IMR-90 (cell line): Measurements from ENCODE around the gene RTEL1. TPM values are rescaled to one million over a fixed set of nuclear protein-coding genes. Genes with fewer than 3 reads are reported as not detected.

Source experiments
- ATAC-seq: fragments of 200-7000 bp; cut with Tn5 transposase; 2 replicates; pipeline ENCODE4 v1.9.1; 2020; ENCODE audit warnings: low read depth, mild to moderate bottlenecking, moderate library complexity
- BruUV-seq: library from RNA; stranded (reverse); fragments of 400-500 nt; replicated peaks from 2 replicates; lab custom pipeline; 2021; lab: Mats Ljungman, UMichigan
- CTCF ChIA-PET: fragments of 300-600 bp; formaldehyde crosslinking; extraction: SDS; loops from one replicate; lab custom pipeline; 2021; ENCODE audit warnings: antibody characterized with exemption; lab: Yijun Ruan, JAX
- POLR2A ChIA-PET: fragments of 300-600 bp; sonication (Branson Sonifier 250); formaldehyde crosslinking; loops from one replicate; lab custom pipeline; 2022; ENCODE audit warnings: antibody characterized with exemption; ENCODE audit not compliant: unreplicated experiment; lab: Charles Lee
- DNase-seq: peaks from one replicate; pipeline ENCODE4 v3.0.0; 2013
- H2AFZ ChIP-seq: replicated peaks from 2 replicates; pipeline ENCODE3; 2013; ENCODE audit warnings: low read length, mild to moderate bottlenecking; ENCODE audit not compliant: poor library complexity
- H2AK5ac ChIP-seq: 2 replicates; pipeline ENCODE4 v1.6.1; 2013; ENCODE audit warnings: low read depth, low read length, inconsistent platforms
- H2AK9ac ChIP-seq: replicated peaks from 2 replicates; pipeline ENCODE3; 2013; ENCODE audit warnings: mild to moderate bottlenecking, low read depth, low read length, moderate library complexity; ENCODE audit not compliant: poor library complexity
- H2BK120ac ChIP-seq: 2 replicates; pipeline ENCODE4 v1.6.1; 2013; ENCODE audit warnings: low read depth, low read length, inconsistent platforms
- H2BK15ac ChIP-seq: 3 replicates; pipeline ENCODE4 v1.6.1; 2013; ENCODE audit warnings: low read depth, low read length, inconsistent platforms
- H2BK20ac ChIP-seq: 2 replicates; pipeline ENCODE4 v1.6.1; 2013; ENCODE audit warnings: low read depth, mild to moderate bottlenecking, inconsistent platforms, low read length, moderate library complexity
- H2BK5ac ChIP-seq: 2 replicates; pipeline ENCODE4 v1.6.1; 2013; ENCODE audit warnings: mild to moderate bottlenecking, low read depth, low read length, inconsistent platforms; ENCODE audit not compliant: poor library complexity, severe bottlenecking
- H3K14ac ChIP-seq: replicated peaks from 2 replicates; pipeline ENCODE4 v1.6.1; 2013; ENCODE audit warnings: low read depth, low read length, inconsistent platforms
- H3K18ac ChIP-seq: 2 replicates; pipeline ENCODE4 v1.6.1; 2013; ENCODE audit warnings: low read depth, low read length, control low read depth
- H3K23ac ChIP-seq: 2 replicates; pipeline ENCODE4 v1.6.1; 2013; ENCODE audit warnings: low read depth, low read length, inconsistent platforms
- H3K27ac ChIP-seq: 2 replicates; pipeline ENCODE4 v1.5.1; 2013; ENCODE audit warnings: mild to moderate bottlenecking, control low read depth, low read length; ENCODE audit not compliant: insufficient read depth
- H3K27me3 ChIP-seq: 2 replicates; pipeline ENCODE4 v1.6.1; 2013; ENCODE audit warnings: low read length; ENCODE audit not compliant: control insufficient read depth, insufficient read depth
- H3K36me3 ChIP-seq: 2 replicates; pipeline ENCODE4 v1.6.1; 2013; ENCODE audit warnings: low read length, mixed read lengths; ENCODE audit not compliant: control insufficient read depth, insufficient read depth
- H3K4ac ChIP-seq: 2 replicates; pipeline ENCODE4 v1.6.1; 2013; ENCODE audit warnings: low read depth, low read length, inconsistent platforms
- H3K4me1 ChIP-seq: 2 replicates; pipeline ENCODE4 v1.6.1; 2013; ENCODE audit warnings: low read length, mixed read lengths; ENCODE audit not compliant: control insufficient read depth, insufficient read depth
- H3K4me2 ChIP-seq: 2 replicates; pipeline ENCODE4 v1.6.1; 2013; ENCODE audit warnings: low read depth, mild to moderate bottlenecking, control low read depth, low read length, moderate library complexity
- H3K4me3 ChIP-seq: 2 replicates; pipeline ENCODE4 v1.5.1; 2013; ENCODE audit warnings: low read depth, mild to moderate bottlenecking, control low read depth, low read length, moderate library complexity; ENCODE audit not compliant: insufficient read depth
- H3K56ac ChIP-seq: 2 replicates; pipeline ENCODE4 v1.6.1; 2013; ENCODE audit warnings: low read length, inconsistent platforms; ENCODE audit not compliant: insufficient read depth; ENCODE audit errors: extremely low read depth
- H3K79me1 ChIP-seq, 2 experiments: 2 replicates each; pipeline ENCODE4 v1.6.1; 2013; ENCODE audit warnings: low read length in 2 of 2, inconsistent platforms in 1 of 2, low read depth in 1 of 2
- H3K9ac ChIP-seq: 2 replicates; pipeline ENCODE4 v1.6.1; 2013; ENCODE audit warnings: low read depth, low read length, control low read depth
- H3K9me1 ChIP-seq: 2 replicates; pipeline ENCODE4 v1.6.1; 2013; ENCODE audit warnings: low read length, inconsistent platforms; ENCODE audit not compliant: insufficient read depth
- H3K9me3 ChIP-seq: 2 replicates; pipeline ENCODE4 v1.6.1; 2013; ENCODE audit warnings: low read length; ENCODE audit not compliant: control insufficient read depth, insufficient read depth
- H4K20me1 ChIP-seq: 2 replicates; pipeline ENCODE4 v1.6.1; 2013; ENCODE audit warnings: low read length, inconsistent platforms; ENCODE audit not compliant: insufficient read depth
- H4K5ac ChIP-seq: 2 replicates; pipeline ENCODE4 v1.6.1; 2013; ENCODE audit warnings: mild to moderate bottlenecking, low read depth, low read length, control low read depth
- H4K8ac ChIP-seq, 2 experiments: 2 replicates each; pipeline ENCODE4 v1.6.1; 2013; ENCODE audit warnings: low read depth in 2 of 2, low read length in 2 of 2, control low read depth in 1 of 2, inconsistent platforms in 1 of 2
- H4K91ac ChIP-seq: 2 replicates; pipeline ENCODE4 v1.6.1; 2013; ENCODE audit warnings: low read depth, low read length, inconsistent platforms; ENCODE audit not compliant: insufficient read depth
- CHD1 ChIP-seq: IDR thresholded peaks from 2 replicates; pipeline ENCODE4 v1.6.1; 2012; ENCODE audit warnings: low read depth, low read length, improper control_type of control experiment
- FOS ChIP-seq: fragments of 150-350 bp; IDR thresholded peaks from 2 replicates; pipeline ENCODE4 v1.6.1; 2016; ENCODE audit warnings: low read depth, low read length
- MAZ ChIP-seq: IDR thresholded peaks from 2 replicates; pipeline ENCODE4 v1.6.1; 2012; ENCODE audit warnings: low read depth, mild to moderate bottlenecking, low read length, improper control_type of control experiment, moderate library complexity, borderline replicate concordance
- MXI1 ChIP-seq: IDR thresholded peaks from 2 replicates; pipeline ENCODE4 v1.6.1; 2012; ENCODE audit warnings: low read depth, mild to moderate bottlenecking, low read length, moderate library complexity, borderline replicate concordance
- NFE2L2 ChIP-seq: fragments of 150-350 bp; IDR thresholded peaks from 2 replicates; pipeline ENCODE4 v1.6.1; 2016; ENCODE audit warnings: low read depth, mild to moderate bottlenecking, low read length
- RCOR1 ChIP-seq: IDR thresholded peaks from 2 replicates; pipeline ENCODE4 v1.6.1; 2012; ENCODE audit warnings: mild to moderate bottlenecking, low read length, improper control_type of control experiment; ENCODE audit not compliant: insufficient replicate concordance
- SMC3 ChIP-seq: fragments of 150-350 bp; IDR thresholded peaks from 2 replicates; pipeline ENCODE4 v1.6.1; 2016; ENCODE audit warnings: low read depth, mild to moderate bottlenecking, antibody characterized with exemption, low read length, moderate library complexity
- USF2 ChIP-seq: fragments of 150-350 bp; IDR thresholded peaks from 2 replicates; pipeline ENCODE4 v1.6.1; 2017; ENCODE audit warnings: mild to moderate bottlenecking, antibody characterized with exemption, low read length, low read depth
- WGBS, 2 experiments: methylation state at CpG; one replicate each; pipeline versions ENCODE4 v1.1.5 to v1.1.7; 2013; ENCODE audit warnings: missing lambda C conversion rate in 2 of 2; ENCODE audit not compliant: insufficient read length in 1 of 2; ENCODE audit errors: extremely low coverage in 2 of 2; 5-methylcytosine and 5-hydroxymethylcytosine counted together
- dilution Hi-C: fragments of 300-500 bp; cut with HindIII; formaldehyde crosslinking; loops from one replicate; pipeline ENCODE4 v1.14.3; 2018; ENCODE audit warnings: low sequenced_read_pairs; ENCODE audit not compliant: unreplicated experiment
- in situ Hi-C: fragments of 300-500 bp; cut with MboI; formaldehyde crosslinking; loops from 3 replicates; pipeline ENCODE4 v1.14.3; 2019; ENCODE audit warnings: low sequenced_read_pairs, inconsistent platforms, mixed read lengths
- intact Hi-C: fragments of 100-400 bp; cut with micrococcal nuclease; formaldehyde crosslinking; loops from 2 replicates; pipeline ENCODE4 v1.10.0; 2022
- polyA plus RNA-seq, 3 experiments: library from polyadenylated mRNA; depleted of rRNA; stranded (reverse); fragments of >200 nt; gene quantifications; 2 replicates each; pipeline ENCODE4 v1.2.3, GENCODE V29; 2012; ENCODE audit warnings: low replicate concordance in 1 of 3
- total RNA-seq: library from RNA; depleted of rRNA; stranded (reverse); fragments of >200 nt; gene quantifications from 2 replicates; pipeline ENCODE4 v1.2.3, GENCODE V29; 2012

The RTEL1 gene
- total and polyA plus RNA-seq, 2 of the 4 experiments (the other 2 are of a cell fraction) = 14.7 to 18.8 TPM

DNA sequence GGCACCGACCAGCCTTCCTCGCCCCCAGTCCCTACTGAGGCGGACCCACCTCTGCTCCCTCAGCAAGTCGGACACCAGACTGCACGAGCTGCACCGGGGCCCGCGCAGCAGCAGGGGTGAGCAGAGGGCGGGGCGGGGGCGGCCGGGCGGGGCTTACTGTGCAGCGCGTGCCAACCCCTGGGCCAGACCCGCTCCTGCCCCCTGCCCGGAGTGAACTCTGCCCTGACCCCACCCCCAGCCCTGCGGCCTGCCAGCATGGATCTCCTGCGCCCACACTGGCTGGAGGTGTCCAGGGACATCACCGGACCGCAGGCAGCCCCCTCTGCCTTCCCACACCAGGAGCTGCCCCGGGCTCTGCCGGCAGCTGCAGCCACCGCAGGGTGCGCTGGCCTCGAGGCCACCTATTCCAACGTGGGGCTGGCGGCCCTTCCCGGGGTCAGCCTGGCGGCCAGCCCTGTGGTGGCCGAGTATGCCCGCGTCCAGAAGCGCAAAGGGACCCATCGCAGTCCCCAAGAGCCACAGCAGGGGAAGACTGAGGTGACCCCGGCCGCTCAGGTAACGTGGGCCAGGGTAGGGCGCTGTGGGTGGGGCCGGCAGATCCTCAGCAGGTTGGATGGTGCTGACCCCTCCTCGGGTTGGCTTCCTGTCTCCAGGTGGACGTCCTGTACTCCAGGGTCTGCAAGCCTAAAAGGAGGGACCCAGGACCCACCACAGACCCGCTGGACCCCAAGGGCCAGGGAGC, 80.0 kb downstream of the RTEL1 start:
- intact Hi-C loops (no loop called here), dilution Hi-C loops (no loop called here), in situ Hi-C loops (no loop called here)
- H2BK15ac ChIP-seq = no peak overlapping the region
- H3K27me3 ChIP-seq = no peaks in the 10 kb centered on the region
- H4K8ac ChIP-seq = no peak overlapping the region
- no peak overlapping the region for H2BK20ac ChIP-seq
- H3K4me3 ChIP-seq = no peak overlapping the region
- no peak overlapping the region for H2BK120ac ChIP-seq
- H3K9ac ChIP-seq = no peak overlapping the region
- TF ChIP-seq CHD1 (no peak), NFE2L2 (no peak), USF2 (no peak), MAZ (no peak), SMC3 (no peak), FOS (no peak), RCOR1 (no peak), MXI1 (no peak)
- no peak overlapping the region for H4K5ac ChIP-seq
- no peak overlapping the region for H3K27ac ChIP-seq
- no peak for ATAC-seq
- no peak overlapping the region for H4K91ac ChIP-seq
- peaks cover 43% of the 10 kb centered on the region for H3K36me3 ChIP-seq
- no peak overlapping the region for H3K14ac ChIP-seq
- no peak overlapping the region for H3K4ac ChIP-seq
- H3K4me1 ChIP-seq = peaks cover 10% of the 10 kb centered on the region
- no peaks in the 10 kb centered on the region for H3K9me3 ChIP-seq
- CTCF ChIA-PET = no interaction called here
- H2BK5ac ChIP-seq = no peak overlapping the region
- no peak overlapping the region for H3K4me2 ChIP-seq
- BruUV-seq = no TSS peak
- POLR2A ChIA-PET = no interaction called here
- peak overlapping the region; percentile 33 for H2AFZ ChIP-seq
- H3K9me1 ChIP-seq = no peaks in the 10 kb centered on the region
- no peak overlapping the region for H3K23ac ChIP-seq
- no peak for DNase-seq
- no peak overlapping the region for H3K56ac ChIP-seq
- peaks cover 27% of the 10 kb centered on the region for H4K20me1 ChIP-seq
- no peak overlapping the region for H2AK5ac ChIP-seq
- peaks cover 4 to 22% of the 10 kb centered on the region in 2 experiments; a peak in 2 of 4 replicates for H3K79me1 ChIP-seq
- H3K18ac ChIP-seq = no peak overlapping the region
- 66% methylated on average over 28 of the region's 43 CpGs; no CpG with 5 or more reads in 1 of the 2 experiments for WGBS, 2 experiments
- no peak overlapping the region for H2AK9ac ChIP-seq
